Stomach (tissue), 9 donors: Measurements from ENCODE around the gene TTC29. TPM values are rescaled to one million over a fixed set of nuclear protein-coding genes. Genes with fewer than 3 reads are reported as not detected.

Experiments used
- DNase-seq, 2 donors: peaks; one replicate each; pipeline versions ENCODE4 v3.0.0 to v3.0.0-alpha.2; 2013 to 2019
- H3K27ac ChIP-seq, 5 donors: fragments of 200-600 bp in 4 of 5; sonication (generic) in 4 of 5; one replicate each; pipeline ENCODE4 v1.5.1; 2013 to 2019; ENCODE audit warnings: mild to moderate bottlenecking in 1 of 5, moderate library complexity in 1 of 5
- H3K27me3 ChIP-seq, 3 donors: fragments of 200-600 bp; sonication (generic); one replicate each; pipeline ENCODE4 v1.5.1; 2017 to 2019; ENCODE audit warnings: mixed run types in 1 of 3
- H3K36me3 ChIP-seq, 4 donors: fragments of 200-600 bp; sonication (generic); 1 replicate in 3 of 4; 2 replicates in 1 of 4; pipeline ENCODE4 v1.5.1; 2016 to 2019
- H3K4me1 ChIP-seq, 4 donors: fragments of 200-600 bp; sonication (generic); one replicate each; pipeline ENCODE4 v1.5.1; 2016 to 2019
- H3K4me3 ChIP-seq, 4 donors: fragments of 200-600 bp; sonication (generic) in 3 of 4; one replicate each; pipeline ENCODE4 v1.5.1; 2016 to 2019; ENCODE audit warnings: mild to moderate bottlenecking in 1 of 4
- H3K9me3 ChIP-seq, 4 donors: fragments of 200-600 bp; sonication (generic); one replicate each; pipeline ENCODE4 v1.5.1; 2016 to 2019
- EP300 ChIP-seq: sonication (generic); formaldehyde crosslinking; IDR thresholded peaks from one replicate; pipeline ENCODE4 v1.6.1; 2017; ENCODE audit warnings: antibody characterized with exemption
- POLR2A ChIP-seq, 4 donors: fragments of 450-650 bp; IDR thresholded peaks; one replicate each; pipeline ENCODE4 v1.6.1; 2016; ENCODE audit warnings: antibody characterized with exemption in 4 of 4, control low read depth in 2 of 4, mild to moderate bottlenecking in 1 of 4, moderate library complexity in 1 of 4
- POLR2AphosphoS5 ChIP-seq, 3 donors: sonication (generic); formaldehyde crosslinking; IDR thresholded peaks; one replicate each; pipeline ENCODE4 v1.6.1; 2016; ENCODE audit warnings: antibody characterized with exemption in 3 of 3
- WGBS, 5 donors: extraction: QIAGEN DNeasy Blood & Tissue Kit in 3 of 5; methylation state at CpG; one replicate each; pipeline versions ENCODE4 v1.1.5 to v1.1.7; 2013 to 2018; 5-methylcytosine and 5-hydroxymethylcytosine counted together
- intact Hi-C: fragments of 100-400 bp; cut with DNase I; formaldehyde crosslinking; loops from one replicate; pipeline ENCODE4 v1.15.1; 2023; ENCODE audit warnings: low total_unique reads
- polyA plus RNA-seq, 3 donors: library from polyadenylated mRNA; stranded (reverse); fragments of 200-250 nt; gene quantifications; one replicate each; pipeline ENCODE4 v1.2.3, GENCODE V29; 2013
- total RNA-seq, 5 donors: library from RNA; depleted of rRNA; stranded (reverse); fragments of >200 nt; gene quantifications; one replicate each; pipeline versions ENCODE4 v1.1.0 to v1.2.3, GENCODE V29; 2014 to 2016
- TF ChIP-seq, protein P1 (sequence below), 7 experiments: fragments of 450-650 bp in 4 of 7; fragments of 200-600 bp in 3 of 7; sonication (generic) in 3 of 7; IDR thresholded peaks; one replicate each; pipeline ENCODE4 v1.5.1; 2016 to 2019; ENCODE audit warnings: antibody characterized with exemption in 7 of 7, control low read depth in 2 of 7, mild to moderate bottlenecking in 1 of 7
- donor health status: healthy with polysubstance abuse.
- donor health status: Bipolar disorder and iron deficiency.
- donor health status: healthy.

TTC29 gene
- total and polyA plus RNA-seq, 8 donors: 0.37 TPM; not detected in 7

DNA sequence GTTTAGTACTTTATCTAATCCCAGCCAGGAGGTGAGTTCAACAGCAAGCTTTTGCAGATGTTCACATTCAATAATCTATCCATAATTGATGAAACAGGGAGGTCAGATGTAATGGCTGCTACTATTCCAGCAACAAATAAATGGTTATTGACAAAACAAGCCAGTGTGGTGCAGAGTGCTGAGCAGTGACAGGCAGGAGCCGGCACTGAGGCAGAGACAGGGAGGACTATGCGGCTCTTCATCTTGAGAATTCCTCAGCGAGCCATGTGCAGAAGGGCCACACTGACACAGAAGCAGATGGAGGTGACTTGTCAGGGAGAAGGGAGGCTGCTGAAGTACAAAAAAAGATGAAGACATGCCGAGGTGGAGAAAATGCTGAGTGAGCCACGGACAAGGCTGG, 98.3 kb downstream of the TTC29 start:
- intact Hi-C loops: no loop called here

DNA sequence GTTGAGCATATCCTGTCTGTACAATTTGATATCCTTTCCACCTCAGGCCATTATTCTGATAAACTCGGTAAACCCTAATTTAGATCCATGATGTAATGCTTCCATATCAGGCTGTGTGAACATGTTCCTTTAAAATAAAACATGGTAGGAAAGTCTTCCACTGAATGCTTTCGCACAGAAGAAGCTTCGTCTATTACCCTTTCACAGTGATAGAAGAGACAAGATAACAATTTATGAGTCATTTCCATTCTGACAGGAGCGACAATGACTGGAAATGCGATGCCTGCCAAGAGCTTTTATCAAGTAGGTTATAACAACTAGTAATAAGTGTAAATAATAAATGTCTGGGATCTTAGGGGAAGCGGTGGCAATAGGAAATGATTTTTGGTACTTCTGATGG, 98.8 kb downstream of the TTC29 start:
- no peak for DNase-seq
- no peaks in the 10 kb centered on the region for H3K4me1 ChIP-seq
- H3K27me3 ChIP-seq: no peaks in the 10 kb centered on the region
- H3K36me3 ChIP-seq: no peaks in the 10 kb centered on the region
- no peak overlapping the region for H3K4me3 ChIP-seq
- H3K9me3 ChIP-seq: no peaks in the 10 kb centered on the region
- 75 to 82% (median 77%) methylated on average over 6 of the region's 6 CpGs for WGBS, 5 donors
- intact Hi-C loops: no loop called here
- no peak for TF ChIP-seq EP300
- no peak overlapping the region for H3K27ac ChIP-seq

More for the DNA sequence above, 98.3 kb downstream of the TTC29 start:
- WGBS, 5 donors: 59 to 82% (median 79%) methylated on average over 5 of the region's 5 CpGs
- Histone ChIP-seq H3K4me1 (no peaks in the 10 kb centered on the region), H3K27ac (no peak overlapping the region), H3K4me3 (no peak overlapping the region), H3K9me3 (no peaks in the 10 kb centered on the region), H3K36me3 (no peaks in the 10 kb centered on the region), H3K27me3 (no peaks in the 10 kb centered on the region)
- TF ChIP-seq, protein P1, sequence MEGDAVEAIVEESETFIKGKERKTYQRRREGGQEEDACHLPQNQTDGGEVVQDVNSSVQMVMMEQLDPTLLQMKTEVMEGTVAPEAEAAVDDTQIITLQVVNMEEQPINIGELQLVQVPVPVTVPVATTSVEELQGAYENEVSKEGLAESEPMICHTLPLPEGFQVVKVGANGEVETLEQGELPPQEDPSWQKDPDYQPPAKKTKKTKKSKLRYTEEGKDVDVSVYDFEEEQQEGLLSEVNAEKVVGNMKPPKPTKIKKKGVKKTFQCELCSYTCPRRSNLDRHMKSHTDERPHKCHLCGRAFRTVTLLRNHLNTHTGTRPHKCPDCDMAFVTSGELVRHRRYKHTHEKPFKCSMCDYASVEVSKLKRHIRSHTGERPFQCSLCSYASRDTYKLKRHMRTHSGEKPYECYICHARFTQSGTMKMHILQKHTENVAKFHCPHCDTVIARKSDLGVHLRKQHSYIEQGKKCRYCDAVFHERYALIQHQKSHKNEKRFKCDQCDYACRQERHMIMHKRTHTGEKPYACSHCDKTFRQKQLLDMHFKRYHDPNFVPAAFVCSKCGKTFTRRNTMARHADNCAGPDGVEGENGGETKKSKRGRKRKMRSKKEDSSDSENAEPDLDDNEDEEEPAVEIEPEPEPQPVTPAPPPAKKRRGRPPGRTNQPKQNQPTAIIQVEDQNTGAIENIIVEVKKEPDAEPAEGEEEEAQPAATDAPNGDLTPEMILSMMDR (IDR thresholded peaks at IDR 0.05): no peak
- no peak for TF ChIP-seq POLR2AphosphoS5 (IDR thresholded peaks at IDR 0.05)
- TF ChIP-seq EP300: no peak
- no peak for TF ChIP-seq POLR2A (IDR thresholded peaks at IDR 0.05)
- DNase-seq: no peak

DNA sequence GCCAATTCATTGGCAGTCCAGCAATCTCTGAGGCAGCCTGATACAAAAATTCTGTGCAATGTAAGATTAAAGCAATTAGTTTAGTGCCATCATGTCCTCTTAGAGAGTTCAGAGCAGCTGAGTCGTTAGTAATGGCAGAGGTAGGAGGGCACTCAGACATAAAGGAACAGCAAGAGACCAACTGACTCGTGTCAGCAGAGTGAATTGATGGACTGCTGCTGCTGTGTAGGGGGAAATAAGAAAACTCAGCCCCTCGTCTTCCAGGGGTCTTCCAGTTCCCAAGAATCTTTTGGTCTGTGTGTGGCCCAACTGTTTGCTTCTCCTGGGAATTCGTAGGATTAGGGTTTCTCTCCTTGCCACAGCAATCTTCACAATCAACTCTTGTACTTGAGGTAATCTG, 100.9 kb downstream of the TTC29 start:
- H3K27me3 ChIP-seq: no peaks in the 10 kb centered on the region
- no peak overlapping the region for H3K4me3 ChIP-seq
- no peak overlapping the region for H3K27ac ChIP-seq
- 31 to 59% (median 42%) methylated on average over 4 of the region's 4 CpGs for WGBS, 5 donors
- intact Hi-C loops: no loop called here
- TF ChIP-seq EP300 (no peak), POLR2AphosphoS5 (IDR thresholded peaks at IDR 0.05) (no peak)
- no peak for DNase-seq
- no peaks in the 10 kb centered on the region for H3K4me1 ChIP-seq
- no peaks in the 10 kb centered on the region for H3K36me3 ChIP-seq
- no peaks in the 10 kb centered on the region for H3K9me3 ChIP-seq

DNA sequence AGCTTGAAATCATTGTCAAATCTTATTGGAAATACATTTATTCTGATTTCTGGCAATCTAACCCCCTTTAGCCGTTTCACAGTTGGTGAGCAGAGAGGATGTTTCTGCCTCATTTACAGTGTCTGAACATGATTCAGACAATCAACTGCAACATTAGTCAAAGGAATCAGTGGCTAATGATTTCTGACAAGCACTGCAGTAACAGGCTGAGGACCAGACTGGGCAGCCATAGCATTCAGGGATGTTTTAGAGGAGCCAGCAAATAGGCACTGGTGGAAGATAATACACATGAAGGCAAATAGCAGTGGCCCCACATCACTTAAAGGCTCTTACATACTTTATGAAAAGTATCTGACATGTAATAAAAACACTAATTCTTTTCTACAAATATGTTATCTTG, 102.8 kb downstream of the TTC29 start:
- Histone ChIP-seq H3K9me3 (no peaks in the 10 kb centered on the region), H3K4me3 (no peak overlapping the region), H3K27ac (no peak overlapping the region), H3K36me3 (no peaks in the 10 kb centered on the region), H3K27me3 (no peaks in the 10 kb centered on the region), H3K4me1 (no peaks in the 10 kb centered on the region)
- TF ChIP-seq POLR2A (IDR thresholded peaks at IDR 0.05): no peak
- no peak for DNase-seq
- intact Hi-C loops: no loop called here
- WGBS, 5 donors: 81 to 91% (median 86%) methylated on average over 1 of the region's 1 CpG

DNA sequence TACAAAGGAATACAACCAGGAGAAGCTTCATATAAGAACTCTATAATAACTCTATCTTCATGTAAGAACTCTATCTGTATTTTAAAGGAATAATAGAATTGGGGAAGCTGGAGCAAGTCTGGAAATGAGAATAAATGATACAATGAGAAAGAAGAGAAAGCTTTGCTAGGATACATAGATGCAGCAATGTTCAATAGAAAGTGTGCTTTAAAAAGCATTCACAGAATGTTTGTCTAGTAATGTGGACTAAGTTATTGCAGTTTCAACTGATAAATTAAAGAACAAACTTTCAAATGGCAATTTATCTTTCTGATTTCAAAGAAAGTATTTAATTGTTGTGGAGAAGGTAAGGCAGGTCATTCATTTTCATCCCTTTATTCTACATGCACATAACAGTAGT, 104.9 kb downstream of the TTC29 start:
- Histone ChIP-seq H3K4me3 (no peak overlapping the region), H3K27me3 (no peaks in the 10 kb centered on the region), H3K36me3 (no peaks in the 10 kb centered on the region), H3K9me3 (no peaks in the 10 kb centered on the region), H3K27ac (no peak overlapping the region), H3K4me1 (no peaks in the 10 kb centered on the region)
- TF ChIP-seq EP300 (no peak), POLR2A (IDR thresholded peaks at IDR 0.05) (no peak), POLR2AphosphoS5 (IDR thresholded peaks at IDR 0.05) (no peak)
- TF ChIP-seq, protein P1 (IDR thresholded peaks at IDR 0.05): no peak
- intact Hi-C loops: no loop called here
- DNase-seq: no peak

DNA sequence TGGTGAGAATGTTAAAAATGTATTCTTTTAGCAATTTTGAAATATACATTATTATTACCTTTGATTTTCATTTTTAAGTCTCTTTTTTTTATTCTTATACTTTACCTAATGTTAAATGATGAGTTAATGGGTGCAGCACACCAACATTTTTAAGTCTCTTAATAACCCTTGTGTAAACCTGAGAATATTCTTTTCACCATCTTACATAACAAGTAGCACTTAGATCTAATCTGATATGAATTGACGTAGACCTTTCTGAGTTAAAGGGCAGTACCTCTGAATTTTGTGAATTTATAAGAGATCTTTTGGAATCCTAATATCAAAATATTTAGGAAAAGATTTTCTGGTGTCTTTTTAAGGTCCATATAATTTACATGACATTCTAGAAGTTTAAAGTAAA, 110.6 kb downstream of the TTC29 start:
- Histone ChIP-seq H3K9me3 (no peaks in the 10 kb centered on the region), H3K4me3 (no peak overlapping the region), H3K27ac (no peak overlapping the region), H3K27me3 (no peaks in the 10 kb centered on the region), H3K4me1 (no peaks in the 10 kb centered on the region), H3K36me3 (no peaks in the 10 kb centered on the region)
- intact Hi-C loops: no loop called here
- TF ChIP-seq EP300 (no peak), POLR2AphosphoS5 (IDR thresholded peaks at IDR 0.05) (no peak), POLR2A (IDR thresholded peaks at IDR 0.05) (no peak)
- TF ChIP-seq, protein P1 (IDR thresholded peaks at IDR 0.05): no peak
- no peak for DNase-seq
- WGBS, 5 donors: 75 to 87% (median 77%) methylated on average over 1 of the region's 1 CpG
